Fibroblast of lung (primary cell): ENCODE data around the gene GGT6. TPM values are rescaled to one million over a fixed set of nuclear protein-coding genes. Genes with fewer than 3 reads are reported as not detected.
A peak's percentile ranks its signal among the peaks of the same experiment; 100 is the strongest.

Source experiments
- DNase-seq, 2 donors: peaks; one replicate each; pipeline versions ENCODE4 v3.0.0 to v3.0.0-alpha.2; 2010; ENCODE audit warnings: low read depth in 2 of 2
- H2AFZ ChIP-seq: 2 replicates; pipeline ENCODE4 v1.5.1; 2012; ENCODE audit warnings: low read length, control low read depth, inconsistent platforms
- H3K27ac ChIP-seq: 2 replicates; pipeline ENCODE4 v1.5.1; 2011; ENCODE audit warnings: low read length, control low read depth; ENCODE audit not compliant: insufficient read depth
- H3K27me3 ChIP-seq: 2 replicates; pipeline ENCODE4 v1.5.1; 2011; ENCODE audit warnings: mild to moderate bottlenecking, low read length; ENCODE audit not compliant: control insufficient read depth, insufficient read depth
- H3K36me3 ChIP-seq: 2 replicates; pipeline ENCODE4 v1.5.1; 2011; ENCODE audit warnings: low read length; ENCODE audit not compliant: control insufficient read depth, insufficient read depth
- H3K4me1 ChIP-seq: 2 replicates; pipeline ENCODE4 v1.5.1; 2011; ENCODE audit warnings: low read length; ENCODE audit not compliant: control insufficient read depth, insufficient read depth; ENCODE audit errors: extremely low read depth
- H3K4me2 ChIP-seq: 2 replicates; pipeline ENCODE4 v1.5.1; 2011; ENCODE audit warnings: low read length, control low read depth; ENCODE audit not compliant: insufficient read depth; ENCODE audit errors: extremely low read depth
- H3K4me3 ChIP-seq, 4 experiments: fragments of 200-600 bp in 1 of 4; sonication (generic) in 1 of 4; replicated peaks in 1 of 4; 2 replicates each; pipeline ENCODE4 v1.5.1; 2011 to 2016; ENCODE audit warnings: low read length in 4 of 4, low read depth in 3 of 4, mild to moderate bottlenecking in 3 of 4, control low read depth in 2 of 4, inconsistent platforms in 1 of 4, mixed read lengths in 1 of 4; ENCODE audit not compliant: insufficient read depth in 1 of 4; ENCODE audit errors: control extremely low read depth in 1 of 4
- H3K79me2 ChIP-seq: 2 replicates; pipeline ENCODE4 v1.5.1; 2012; ENCODE audit warnings: mild to moderate bottlenecking, low read length, inconsistent platforms; ENCODE audit not compliant: control insufficient read depth, insufficient read depth
- H3K9ac ChIP-seq: 2 replicates; pipeline ENCODE4 v1.5.1; 2011; ENCODE audit warnings: mild to moderate bottlenecking, low read length, control low read depth; ENCODE audit not compliant: insufficient read depth
- H3K9me3 ChIP-seq: 2 replicates; pipeline ENCODE4 v1.5.1; 2012; ENCODE audit warnings: low read depth, low read length; ENCODE audit not compliant: control insufficient read depth, insufficient read depth
- H4K20me1 ChIP-seq: 2 replicates; pipeline ENCODE4 v1.5.1; 2011; ENCODE audit warnings: low read length; ENCODE audit not compliant: control insufficient read depth, insufficient read depth; ENCODE audit errors: extremely low read depth
- CTCF ChIP-seq, 2 donors: IDR thresholded peaks in 1 of 2; conservative IDR thresholded peaks in 1 of 2; 1 replicate in 1 of 2; 2 replicates in 1 of 2; pipeline ENCODE4 v1.5.1; 2011 to 2012; ENCODE audit warnings: low read length in 2 of 2, control low read depth in 1 of 2, inconsistent platforms in 1 of 2, low read depth in 1 of 2, mild to moderate bottlenecking in 1 of 2
- EZH2 ChIP-seq: IDR thresholded peaks from 2 replicates; pipeline ENCODE4 v1.5.1; 2012; ENCODE audit warnings: low read length, control low read depth, mild to moderate bottlenecking; ENCODE audit errors: missing control alignments
- polyA plus RNA-seq, 2 donors: library from polyadenylated mRNA; depleted of rRNA in 1 of 2; stranded (reverse) in 1 of 2; unstranded in 1 of 2; fragments of >200 nt; gene quantifications; 2 replicates each; pipeline ENCODE4 v1.2.1, GENCODE V29; 2011 to 2012; ENCODE audit warnings: missing spikeins in 1 of 2
- total RNA-seq: library from RNA; depleted of rRNA; stranded (reverse); fragments of >200 nt; gene quantifications from 2 replicates; pipeline ENCODE4 v1.2.1, GENCODE V29; 2014

GGT6 gene
- total and polyA plus RNA-seq, 2 donors (not counting 1 experiment from before 2014, with no cell fraction given): not detected

GRCh38 chr17:4604111-4604644 lies 43.8 kb upstream of the GGT6 start:
- Histone ChIP-seq H3K9ac (no peak overlapping the region), H3K36me3 (no peaks in the 10 kb centered on the region), H3K4me1 (peaks cover 3% of the 10 kb centered on the region), H2AFZ (no peak overlapping the region), H3K27me3 (peaks cover 19% of the 10 kb centered on the region), H3K4me2 (no peak overlapping the region), H3K4me3 (no peak overlapping the region), H3K27ac (no peak overlapping the region), H3K9me3 (no peaks in the 10 kb centered on the region), H4K20me1 (no peaks in the 10 kb centered on the region), H3K79me2 (no peaks in the 10 kb centered on the region)
- DNase-seq: peak; percentile 53 to 85
- TF ChIP-seq EZH2: no peak
- no peak for TF ChIP-seq CTCF (conservative IDR thresholded peaks at IDR 0.05 in 1 of 2, IDR thresholded peaks at IDR 0.05 in 1 of 2; ENCODE audit: low read depth in 1 of 2, low read length in 2 of 2)

DNA sequence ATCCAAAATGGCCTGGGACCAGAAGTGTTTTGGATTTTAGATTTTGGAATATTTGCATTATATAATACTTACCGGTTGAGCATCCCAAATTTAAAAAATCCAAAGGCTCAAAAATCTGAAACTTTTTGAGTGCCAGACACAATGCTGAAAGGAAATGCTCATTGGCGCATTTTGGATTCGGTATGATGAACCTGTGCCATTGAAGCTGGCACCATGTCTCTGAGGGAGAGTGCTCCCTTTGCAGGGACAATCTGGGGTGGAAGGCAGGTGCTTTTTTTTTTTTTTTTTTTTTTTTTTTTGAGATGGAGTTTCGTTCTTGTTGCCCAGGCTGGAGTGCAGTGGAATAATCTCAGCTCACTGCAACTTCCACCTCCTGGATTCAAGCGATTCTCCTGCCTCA lies 41.7 kb upstream of the GGT6 start:
- Histone ChIP-seq H3K9ac (no peak overlapping the region), H3K4me3 (no peak overlapping the region), H4K20me1 (no peaks in the 10 kb centered on the region), H3K36me3 (no peaks in the 10 kb centered on the region), H3K4me2 (no peak overlapping the region), H3K27ac (no peak overlapping the region), H3K27me3 (peaks cover 24% of the 10 kb centered on the region), H3K79me2 (no peaks in the 10 kb centered on the region), H3K9me3 (no peaks in the 10 kb centered on the region), H2AFZ (no peak overlapping the region), H3K4me1 (peaks cover 3% of the 10 kb centered on the region)
- DNase-seq: no peak
- no peak for TF ChIP-seq CTCF (conservative IDR thresholded peaks at IDR 0.05 in 1 of 2, IDR thresholded peaks at IDR 0.05 in 1 of 2; ENCODE audit: low read depth in 1 of 2, low read length in 2 of 2)
- TF ChIP-seq EZH2: no peak

DNA sequence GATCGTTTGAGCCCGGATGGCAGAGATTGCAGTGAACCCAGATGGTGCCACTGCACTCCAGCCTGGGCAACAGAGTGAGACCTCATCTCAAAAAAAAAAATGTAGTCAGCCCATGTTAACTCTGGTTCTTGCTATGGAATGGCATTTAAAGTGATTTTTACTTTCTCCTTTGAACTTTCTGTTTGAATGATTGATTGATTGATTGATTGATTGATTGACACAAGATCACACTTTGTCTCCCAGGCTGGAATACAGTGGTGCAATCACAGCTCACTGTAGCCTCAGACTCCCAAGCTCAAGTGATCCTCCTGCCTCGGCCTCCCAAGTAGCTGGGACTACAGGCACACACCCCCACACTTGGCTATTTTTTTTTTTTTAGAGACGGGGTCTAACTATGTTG lies 40.9 kb upstream of the GGT6 start:
- Histone ChIP-seq H3K79me2 (no peaks in the 10 kb centered on the region), H3K36me3 (no peaks in the 10 kb centered on the region), H2AFZ (no peak overlapping the region), H3K27ac (no peak overlapping the region), H3K4me3 (no peak overlapping the region), H3K9me3 (no peaks in the 10 kb centered on the region), H3K4me2 (no peak overlapping the region), H3K4me1 (peaks cover 3% of the 10 kb centered on the region), H3K9ac (no peak overlapping the region), H3K27me3 (peaks cover 24% of the 10 kb centered on the region), H4K20me1 (no peaks in the 10 kb centered on the region)
- DNase-seq: no peak
- TF ChIP-seq EZH2: no peak
- no peak for TF ChIP-seq CTCF (conservative IDR thresholded peaks at IDR 0.05 in 1 of 2, IDR thresholded peaks at IDR 0.05 in 1 of 2; ENCODE audit: low read depth in 1 of 2, low read length in 2 of 2)
